Measurements from ENCODE around the gene NRDE2.
"Not testable (repeated sequence)": the region's sequence is repeated elsewhere in the genome, so short reads cannot be mapped to it uniquely, and the experiment has no call there.

NRDE2 gene

DNA sequence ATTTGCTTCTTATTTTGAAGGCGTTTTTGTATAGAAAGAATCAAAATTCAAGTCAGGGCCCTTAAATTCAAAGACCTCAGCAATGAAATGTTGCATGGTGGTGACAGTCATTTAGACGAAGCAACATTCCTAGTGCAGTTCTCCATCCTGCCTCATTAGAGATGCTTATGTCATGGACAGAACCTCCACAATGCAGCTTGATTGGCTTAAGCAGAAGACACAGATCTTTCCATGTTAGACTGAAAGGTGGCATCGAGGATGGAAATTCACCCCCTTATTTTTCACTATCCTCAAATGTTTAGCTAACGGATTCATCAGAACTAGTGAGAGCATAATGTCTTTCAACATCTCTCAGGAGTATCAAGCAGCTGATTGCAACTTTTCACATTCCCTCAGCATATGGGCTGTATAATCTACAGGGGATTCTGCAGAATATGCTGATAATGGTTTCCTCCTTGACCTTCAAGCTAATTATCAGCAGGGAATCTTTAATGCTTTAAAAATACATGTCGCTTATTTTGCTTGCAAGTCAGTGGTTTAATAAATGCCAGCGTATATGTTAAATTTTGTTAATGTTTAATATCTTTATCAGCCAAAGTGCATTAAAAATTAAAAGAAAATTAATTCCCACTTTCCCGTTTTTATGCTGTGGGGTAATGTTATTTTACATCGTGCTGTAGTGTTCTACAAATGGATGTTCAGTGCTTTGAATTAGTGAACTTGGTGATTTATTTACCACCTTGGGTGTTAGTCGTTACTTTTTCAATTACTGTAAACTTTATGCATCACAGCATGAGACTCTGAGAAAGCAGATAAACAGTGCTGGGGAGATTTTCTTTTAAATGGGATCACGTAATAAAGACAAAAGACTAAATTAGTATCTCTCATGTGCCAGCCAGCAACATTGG lies 12.8 kb upstream of the NRDE2 start:
- POLR2A ChIA-PET: no interaction called here
- TF ChIP-seq, protein P1, sequence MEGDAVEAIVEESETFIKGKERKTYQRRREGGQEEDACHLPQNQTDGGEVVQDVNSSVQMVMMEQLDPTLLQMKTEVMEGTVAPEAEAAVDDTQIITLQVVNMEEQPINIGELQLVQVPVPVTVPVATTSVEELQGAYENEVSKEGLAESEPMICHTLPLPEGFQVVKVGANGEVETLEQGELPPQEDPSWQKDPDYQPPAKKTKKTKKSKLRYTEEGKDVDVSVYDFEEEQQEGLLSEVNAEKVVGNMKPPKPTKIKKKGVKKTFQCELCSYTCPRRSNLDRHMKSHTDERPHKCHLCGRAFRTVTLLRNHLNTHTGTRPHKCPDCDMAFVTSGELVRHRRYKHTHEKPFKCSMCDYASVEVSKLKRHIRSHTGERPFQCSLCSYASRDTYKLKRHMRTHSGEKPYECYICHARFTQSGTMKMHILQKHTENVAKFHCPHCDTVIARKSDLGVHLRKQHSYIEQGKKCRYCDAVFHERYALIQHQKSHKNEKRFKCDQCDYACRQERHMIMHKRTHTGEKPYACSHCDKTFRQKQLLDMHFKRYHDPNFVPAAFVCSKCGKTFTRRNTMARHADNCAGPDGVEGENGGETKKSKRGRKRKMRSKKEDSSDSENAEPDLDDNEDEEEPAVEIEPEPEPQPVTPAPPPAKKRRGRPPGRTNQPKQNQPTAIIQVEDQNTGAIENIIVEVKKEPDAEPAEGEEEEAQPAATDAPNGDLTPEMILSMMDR (IDR thresholded peaks at IDR 0.05; ENCODE audit: control extremely low read depth, extremely low read depth, low read depth, missing control alignments): no peak
- CTCF ChIA-PET: interaction anchor here (1.2 kb wide), 1 partner anchor 15 kb away, joined by 3 read pairs; no protein-coding TSS in a partner anchor
- DNase-seq (ENCODE audit: extremely low spot score): no peak

DNA sequence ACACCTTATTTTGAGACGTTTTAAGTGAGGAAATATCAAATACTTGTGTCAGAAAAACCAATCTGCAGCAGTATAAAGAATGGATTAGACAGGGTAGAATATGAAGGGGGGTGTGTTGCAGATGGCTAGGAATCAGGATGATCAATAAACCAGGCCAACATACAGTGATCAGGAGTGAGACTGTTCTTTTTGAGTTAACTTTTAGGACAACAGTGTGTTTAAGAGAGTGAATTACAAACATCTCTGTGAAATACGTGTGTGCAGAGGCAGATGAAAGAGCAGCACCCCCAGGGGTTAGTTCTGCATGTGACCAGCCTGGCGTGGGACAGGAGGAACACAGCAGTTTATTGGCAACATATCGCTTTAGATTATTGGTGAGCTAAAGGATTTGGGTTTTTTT lies 10.6 kb upstream of the NRDE2 start:
- ChIA-PET CTCF (no interaction called here), POLR2A (no interaction called here)
- TF ChIP-seq, protein P1 (IDR thresholded peaks at IDR 0.05; ENCODE audit: control extremely low read depth, extremely low read depth, low read depth, missing control alignments): no peak
- no peak for DNase-seq (ENCODE audit: extremely low spot score)

DNA sequence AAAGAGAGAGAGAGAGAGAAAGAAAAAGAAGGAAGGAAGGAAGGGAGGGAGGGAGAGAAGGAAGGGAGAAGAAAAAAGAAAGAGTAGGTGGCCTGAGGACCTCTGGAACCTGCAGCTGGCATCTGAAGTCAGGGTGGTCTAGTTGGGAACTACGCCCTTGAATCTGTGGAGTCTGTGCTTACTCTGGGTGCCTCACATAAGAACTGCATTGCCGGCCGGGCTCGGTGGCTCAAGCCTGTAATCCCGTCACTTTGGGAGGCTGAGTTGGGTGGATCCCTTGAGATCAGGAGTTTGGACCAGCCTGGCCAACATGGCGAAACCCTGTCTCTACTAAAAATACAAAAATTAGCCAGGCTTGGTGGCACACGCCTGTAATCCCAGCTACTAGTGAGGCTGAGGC lies 10.0 kb upstream of the NRDE2 start:
- CTCF ChIA-PET: no interaction called here
- no peak for DNase-seq (ENCODE audit: extremely low spot score)
- POLR2A ChIA-PET: no interaction called here

DNA sequence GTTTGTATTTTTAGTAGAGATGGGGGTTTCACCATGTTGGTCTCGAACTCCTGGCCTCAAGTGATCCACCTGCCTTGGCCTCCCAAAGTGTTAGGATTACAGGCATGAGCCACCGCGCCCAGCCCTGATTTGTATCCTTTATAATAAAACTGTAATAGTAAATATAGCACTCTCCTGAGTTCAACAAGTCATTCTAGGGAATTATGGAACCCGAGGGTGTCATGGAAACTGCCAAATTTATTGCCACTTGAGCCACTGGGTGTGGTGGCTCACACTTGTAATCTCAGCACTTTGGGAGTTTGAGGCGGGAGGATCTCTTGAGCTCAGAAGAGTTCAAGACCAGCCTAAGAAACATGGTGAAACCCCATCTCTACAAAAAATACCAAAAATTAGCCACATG lies 9.5 kb upstream of the NRDE2 start:
- POLR2A ChIA-PET; DNase-seq (ENCODE audit: extremely low spot score); CTCF ChIA-PET: not testable (repeated sequence)

More for the DNA sequence above, 10.0 kb upstream of the NRDE2 start:
- TF ChIP-seq, protein P1 (IDR thresholded peaks at IDR 0.05; ENCODE audit: control extremely low read depth, extremely low read depth, low read depth, missing control alignments): no peak

DNA sequence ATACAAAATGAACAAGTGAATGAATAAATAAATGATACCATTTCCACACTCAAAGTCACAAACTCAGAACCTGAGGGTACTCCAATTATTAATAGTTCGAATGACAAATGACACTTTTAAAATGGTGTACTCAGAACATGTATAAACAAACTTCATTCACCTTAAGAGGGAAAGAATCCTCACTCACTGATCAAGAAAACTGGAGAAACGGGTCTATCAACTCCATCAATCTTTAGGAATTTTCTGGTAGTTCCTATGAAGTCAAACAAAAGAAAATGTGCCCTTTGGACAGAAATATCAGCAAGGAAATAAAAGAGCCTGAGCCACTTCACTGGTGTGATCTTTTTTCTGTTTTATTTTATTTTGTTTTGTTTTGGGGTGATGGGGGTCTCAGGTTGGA lies 5.2 kb upstream of the NRDE2 start:
- ChIA-PET POLR2A (no interaction called here), CTCF (no interaction called here)
- TF ChIP-seq, protein P1 (IDR thresholded peaks at IDR 0.05; ENCODE audit: control extremely low read depth, extremely low read depth, low read depth, missing control alignments): no peak
- no peak for DNase-seq (ENCODE audit: extremely low spot score)

DNA sequence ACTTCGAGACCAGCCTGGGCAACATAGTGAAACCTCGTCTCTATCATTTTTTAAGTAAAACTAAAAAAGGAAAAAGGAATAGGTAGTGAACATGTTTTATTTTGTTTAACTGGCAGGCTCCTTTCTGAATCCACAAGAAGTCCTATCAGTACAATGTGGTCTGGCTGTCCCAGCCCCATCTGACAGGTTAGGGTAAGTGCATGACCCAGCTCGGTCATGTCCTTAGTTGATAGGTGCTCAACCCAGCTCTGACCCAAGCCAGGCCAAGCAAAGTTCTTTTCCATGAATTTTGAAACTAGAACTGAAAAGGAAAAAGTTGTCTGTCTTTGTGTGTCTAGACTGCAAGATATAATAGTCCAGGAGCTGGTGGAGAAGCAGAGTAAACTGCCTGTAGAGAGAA lies 4.7 kb upstream of the NRDE2 start:
- ChIA-PET POLR2A (no interaction called here), CTCF (no interaction called here)

DNA sequence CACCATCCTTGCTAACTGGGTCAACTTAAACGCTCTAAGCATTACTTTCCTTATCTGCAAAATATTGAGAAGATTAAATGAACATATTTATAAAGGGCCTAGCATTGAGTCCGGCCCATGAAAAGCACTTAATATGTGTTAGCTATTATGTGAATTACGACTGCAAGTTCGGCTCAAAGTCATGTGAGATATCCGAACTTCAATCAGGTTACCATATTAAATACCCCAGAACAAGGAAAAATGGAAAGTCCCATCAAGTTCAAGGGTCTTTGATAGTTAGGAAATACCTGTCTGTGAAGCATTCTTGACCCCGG lies 487 bp upstream of the NRDE2 start:
- CTCF ChIA-PET: no interaction called here
- TF ChIP-seq, protein P1 (IDR thresholded peaks at IDR 0.05; ENCODE audit: control extremely low read depth, extremely low read depth, low read depth, missing control alignments): no peak
- no peak for DNase-seq (ENCODE audit: extremely low spot score)
- POLR2A ChIA-PET: no interaction called here

More for the DNA sequence above, 4.7 kb upstream of the NRDE2 start:
- no peak for DNase-seq (ENCODE audit: extremely low spot score)
- TF ChIP-seq, protein P1 (IDR thresholded peaks at IDR 0.05; ENCODE audit: control extremely low read depth, extremely low read depth, low read depth, missing control alignments): no peak

Data from GM10248 (cell line).